ENCODE measurements around the gene ACTN2. TPM values are rescaled to one million over a fixed set of nuclear protein-coding genes. Genes with fewer than 3 reads are reported as not detected.
A peak's percentile ranks its signal among the peaks of the same experiment; 100 is the strongest.

Gene ACTN2
- total RNA-seq, 1 donor from 2014 or later, result 0.47 TPM

DNA sequence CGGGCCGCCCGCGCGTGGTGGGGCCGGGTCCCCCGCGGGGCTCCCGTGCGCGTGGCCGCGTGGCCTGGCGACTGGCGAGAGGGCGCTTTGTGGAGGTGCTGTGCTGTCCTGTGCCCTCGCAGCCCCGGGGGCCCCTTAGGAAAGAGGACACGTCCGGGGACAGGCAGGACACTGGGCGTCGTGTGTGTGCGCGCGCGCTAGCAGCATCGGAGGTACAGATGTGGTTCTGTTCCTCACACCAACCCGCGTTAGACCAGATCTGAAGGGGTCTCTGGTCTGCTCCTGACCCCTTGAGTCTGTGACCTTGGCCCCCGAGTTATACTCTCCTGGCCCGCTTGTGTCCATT is 489 bp downstream of the ACTN2 start:
- Mint-ChIP-seq H3K4me1 (ENCODE audit: low read depth) (peaks cover 13% of the 10 kb centered on the region), H3K36me3 (ENCODE audit: low read depth) (no peaks in the 10 kb centered on the region), H3K4me3 (ENCODE audit: unreplicated experiment) (peak overlapping the region; percentile 60), H3K27ac (ENCODE audit: unreplicated experiment) (no peak overlapping the region), H3K9me3 (ENCODE audit: low read depth) (peaks cover 6% of the 10 kb centered on the region), H3K27me3 (ENCODE audit: low read depth) (peaks cover 49% of the 10 kb centered on the region)
- DNase-seq (ENCODE audit: low spot score), result no peak
- TF ChIP-seq, protein P1, sequence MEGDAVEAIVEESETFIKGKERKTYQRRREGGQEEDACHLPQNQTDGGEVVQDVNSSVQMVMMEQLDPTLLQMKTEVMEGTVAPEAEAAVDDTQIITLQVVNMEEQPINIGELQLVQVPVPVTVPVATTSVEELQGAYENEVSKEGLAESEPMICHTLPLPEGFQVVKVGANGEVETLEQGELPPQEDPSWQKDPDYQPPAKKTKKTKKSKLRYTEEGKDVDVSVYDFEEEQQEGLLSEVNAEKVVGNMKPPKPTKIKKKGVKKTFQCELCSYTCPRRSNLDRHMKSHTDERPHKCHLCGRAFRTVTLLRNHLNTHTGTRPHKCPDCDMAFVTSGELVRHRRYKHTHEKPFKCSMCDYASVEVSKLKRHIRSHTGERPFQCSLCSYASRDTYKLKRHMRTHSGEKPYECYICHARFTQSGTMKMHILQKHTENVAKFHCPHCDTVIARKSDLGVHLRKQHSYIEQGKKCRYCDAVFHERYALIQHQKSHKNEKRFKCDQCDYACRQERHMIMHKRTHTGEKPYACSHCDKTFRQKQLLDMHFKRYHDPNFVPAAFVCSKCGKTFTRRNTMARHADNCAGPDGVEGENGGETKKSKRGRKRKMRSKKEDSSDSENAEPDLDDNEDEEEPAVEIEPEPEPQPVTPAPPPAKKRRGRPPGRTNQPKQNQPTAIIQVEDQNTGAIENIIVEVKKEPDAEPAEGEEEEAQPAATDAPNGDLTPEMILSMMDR (IDR thresholded peaks at IDR 0.05), result no peak

DNA sequence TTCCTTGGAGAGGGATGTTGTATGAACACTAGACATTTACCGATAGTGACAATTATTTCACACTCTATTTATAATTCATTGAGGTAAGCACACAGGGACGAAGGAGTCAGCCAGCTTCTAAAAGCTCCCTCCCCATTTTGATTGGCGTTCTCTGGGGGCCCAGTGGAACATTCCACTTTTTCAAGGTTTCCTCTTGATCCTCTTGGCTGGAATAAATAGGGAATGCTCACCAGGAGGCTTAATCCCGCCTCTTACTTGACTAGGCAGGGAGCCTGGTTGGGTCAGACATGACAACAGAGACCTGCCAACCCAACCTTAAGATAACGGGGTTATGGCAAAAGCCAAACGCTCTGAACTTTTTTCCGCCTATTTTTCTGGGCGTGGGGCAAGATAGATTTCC is 974 bp downstream of the ACTN2 start:
- H3K4me3 Mint-ChIP-seq (ENCODE audit: unreplicated experiment), result peak overlapping the region; percentile 43
- H3K27me3 Mint-ChIP-seq (ENCODE audit: low read depth), result peaks cover 51% of the 10 kb centered on the region
- TF ChIP-seq, protein P1 (IDR thresholded peaks at IDR 0.05), result no peak
- no peak for DNase-seq (ENCODE audit: low spot score)
- peaks cover 6% of the 10 kb centered on the region for H3K9me3 Mint-ChIP-seq (ENCODE audit: low read depth)
- peaks cover 13% of the 10 kb centered on the region for H3K4me1 Mint-ChIP-seq (ENCODE audit: low read depth)
- no peaks in the 10 kb centered on the region for H3K36me3 Mint-ChIP-seq (ENCODE audit: low read depth)
- H3K27ac Mint-ChIP-seq (ENCODE audit: unreplicated experiment), result no peak overlapping the region

DNA sequence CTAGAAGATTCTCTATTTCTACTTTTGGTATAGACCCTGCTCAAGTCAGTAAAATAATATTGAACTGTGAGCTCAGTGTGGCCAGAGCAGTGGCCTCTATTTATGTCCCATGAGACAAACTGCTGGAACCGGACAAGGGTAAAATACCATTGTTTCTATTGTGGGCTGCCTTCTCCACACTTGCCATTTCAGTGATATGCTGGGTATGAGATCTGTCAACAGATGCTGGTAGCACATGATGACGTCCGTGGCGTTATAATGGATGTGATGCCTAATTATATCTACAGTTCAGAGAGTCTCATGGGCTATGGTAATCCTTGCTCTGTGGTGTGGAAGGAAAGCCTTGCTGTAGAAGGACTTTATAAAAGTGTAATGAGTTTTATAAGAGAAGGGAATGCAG is 2.4 kb downstream of the ACTN2 start:
- H3K27me3 Mint-ChIP-seq (ENCODE audit: low read depth), result peaks cover 47% of the 10 kb centered on the region
- TF ChIP-seq, protein P1 (IDR thresholded peaks at IDR 0.05), result no peak
- no peak for DNase-seq (ENCODE audit: low spot score)
- no peak overlapping the region for H3K27ac Mint-ChIP-seq (ENCODE audit: unreplicated experiment)
- H3K9me3 Mint-ChIP-seq (ENCODE audit: low read depth), result peaks cover 6% of the 10 kb centered on the region
- no peaks in the 10 kb centered on the region for H3K36me3 Mint-ChIP-seq (ENCODE audit: low read depth)
- H3K4me3 Mint-ChIP-seq (ENCODE audit: unreplicated experiment), result no peak overlapping the region
- H3K4me1 Mint-ChIP-seq (ENCODE audit: low read depth), result peaks cover 13% of the 10 kb centered on the region

DNA sequence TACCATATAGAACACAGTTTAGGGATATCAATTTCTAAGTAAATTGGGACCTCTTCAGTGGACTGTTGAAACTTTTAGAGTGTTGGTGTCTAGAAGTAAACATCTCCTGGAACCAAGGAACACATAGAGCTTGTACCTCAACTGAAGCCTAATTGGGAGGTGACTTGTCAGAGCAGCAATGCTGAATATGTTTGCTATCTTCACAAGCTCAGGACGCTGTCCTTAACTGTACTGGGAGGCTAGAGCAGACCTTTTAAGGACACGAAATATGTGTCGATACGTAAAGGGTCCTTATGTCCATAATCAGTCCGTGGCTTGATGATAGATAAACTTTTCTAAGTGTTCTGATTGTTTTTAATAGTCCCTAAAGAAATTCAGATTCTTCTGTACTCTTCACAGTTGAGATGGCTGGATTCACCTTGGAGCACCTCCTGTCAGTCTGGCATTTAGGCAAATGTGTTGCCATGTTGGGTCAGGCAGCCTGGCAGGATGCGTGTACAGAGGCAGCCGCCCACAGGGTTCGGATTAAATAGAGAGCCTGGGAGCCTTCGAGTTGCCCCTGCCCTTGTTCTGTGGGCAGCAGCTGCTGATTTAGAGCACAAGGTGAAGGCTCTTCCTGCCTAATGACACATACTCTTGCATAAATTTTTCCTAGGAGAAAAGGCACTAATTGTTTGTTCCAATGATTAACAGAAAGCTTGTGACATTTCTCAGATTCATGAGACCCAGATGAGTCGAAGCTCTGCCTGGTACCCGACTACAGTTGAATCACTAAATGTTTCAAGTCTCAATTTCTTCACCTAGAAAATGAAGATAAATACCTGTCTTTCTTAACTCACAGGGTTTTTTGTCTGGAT is 3.6 kb downstream of the ACTN2 start:
- TF ChIP-seq, protein P1 (IDR thresholded peaks at IDR 0.05), result no peak
- H3K27ac Mint-ChIP-seq (ENCODE audit: unreplicated experiment), result no peak overlapping the region
- H3K36me3 Mint-ChIP-seq (ENCODE audit: low read depth), result no peaks in the 10 kb centered on the region
- no peak for DNase-seq (ENCODE audit: low spot score)
- H3K9me3 Mint-ChIP-seq (ENCODE audit: low read depth), result peaks cover 6% of the 10 kb centered on the region
- no peak overlapping the region for H3K4me3 Mint-ChIP-seq (ENCODE audit: unreplicated experiment)
- H3K27me3 Mint-ChIP-seq (ENCODE audit: low read depth), result peaks cover 50% of the 10 kb centered on the region
- H3K4me1 Mint-ChIP-seq (ENCODE audit: low read depth), result peaks cover 13% of the 10 kb centered on the region

DNA sequence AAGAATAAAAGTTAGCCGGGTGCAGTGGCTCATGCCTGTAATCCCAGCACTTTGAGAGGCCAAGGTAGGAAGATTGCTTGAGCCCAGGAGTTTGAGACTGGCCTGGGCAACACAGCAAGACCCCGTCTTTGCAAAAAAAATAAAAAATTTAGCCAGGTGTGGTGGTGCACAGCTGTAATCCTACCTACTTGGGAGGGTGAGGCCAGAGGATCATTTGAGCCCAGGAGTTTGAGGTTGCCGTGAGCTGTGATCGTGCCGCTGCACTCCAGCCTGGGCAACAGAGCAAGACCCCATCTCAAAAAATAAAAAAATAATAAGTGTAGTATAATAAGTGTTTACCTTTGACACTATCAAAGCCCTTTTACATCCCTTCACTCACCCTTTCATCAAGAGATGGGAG is 5.0 kb downstream of the ACTN2 start:
- peaks cover 43% of the 10 kb centered on the region for H3K27me3 Mint-ChIP-seq (ENCODE audit: low read depth)
- TF ChIP-seq, protein P1 (IDR thresholded peaks at IDR 0.05), result no peak
- H3K4me3 Mint-ChIP-seq (ENCODE audit: unreplicated experiment), result no peak overlapping the region
- H3K4me1 Mint-ChIP-seq (ENCODE audit: low read depth), result peaks cover 8% of the 10 kb centered on the region
- DNase-seq (ENCODE audit: low spot score), result no peak
- no peak overlapping the region for H3K27ac Mint-ChIP-seq (ENCODE audit: unreplicated experiment)
- no peaks in the 10 kb centered on the region for H3K9me3 Mint-ChIP-seq (ENCODE audit: low read depth)
- H3K36me3 Mint-ChIP-seq (ENCODE audit: low read depth), result no peaks in the 10 kb centered on the region
